Measurements from ENCODE around the gene CCDC187. TPM values are rescaled to one million over a fixed set of nuclear protein-coding genes. Genes with fewer than 3 reads are reported as not detected.
A peak's percentile ranks its signal among the peaks of the same experiment; 100 is the strongest.

The CCDC187 gene
- polyA plus RNA-seq, 4 donors, result 1.8 to 3.3 (median 2.2) TPM

- no peak for DNase-seq (ENCODE audit: low read depth in 4 of 4, low spot score in 3 of 4)
Measured at GRCh38 chr9:136286987-136287379, 16.9 kb downstream of the CCDC187 start.

GRCh38 chr9:136286359-136286986, 17.4 kb downstream of the CCDC187 start:
- no peak for DNase-seq (ENCODE audit: low read depth in 4 of 4, low spot score in 3 of 4)

- DNase-seq (ENCODE audit: low read depth in 4 of 4, low spot score in 3 of 4), result no peak
Measured at GRCh38 chr9:136285501-136286358, 18.2 kb downstream of the CCDC187 start.

GRCh38 chr9:136284951-136285350, 18.9 kb downstream of the CCDC187 start:
- no peak for DNase-seq (ENCODE audit: low read depth in 4 of 4, low spot score in 3 of 4)

- no peak for DNase-seq (ENCODE audit: low read depth in 4 of 4, low spot score in 3 of 4)
Measured at GRCh38 chr9:136284311-136284710, 19.6 kb downstream of the CCDC187 start.

GRCh38 chr9:136283291-136284235, 20.3 kb downstream of the CCDC187 start:
- DNase-seq (ENCODE audit: low read depth in 4 of 4, low spot score in 3 of 4), result peak in 2 of 4 donors; percentile 38 to 68

GRCh38 chr9:136282272-136282861, 21.5 kb downstream of the CCDC187 start:
- no peak for DNase-seq (ENCODE audit: low read depth in 4 of 4, low spot score in 3 of 4)

- no peak for DNase-seq (ENCODE audit: low read depth in 4 of 4, low spot score in 3 of 4)
Measured at GRCh38 chr9:136281421-136282271, 22.2 kb downstream of the CCDC187 start.

- no peak for DNase-seq (ENCODE audit: low read depth in 4 of 4, low spot score in 3 of 4)
Measured at GRCh38 chr9:136280535-136281315, 23.2 kb downstream of the CCDC187 start.

GRCh38 chr9:136279471-136279870, 24.4 kb downstream of the CCDC187 start:
- no peak for DNase-seq (ENCODE audit: low read depth in 4 of 4, low spot score in 3 of 4)

- DNase-seq (ENCODE audit: low read depth in 4 of 4, low spot score in 3 of 4), result no peak
Measured at GRCh38 chr9:136278894-136279293, 25.0 kb downstream of the CCDC187 start.

- no peak for DNase-seq (ENCODE audit: low read depth in 4 of 4, low spot score in 3 of 4)
Measured at GRCh38 chr9:136278221-136278620, 25.7 kb downstream of the CCDC187 start.

- no peak for DNase-seq (ENCODE audit: low read depth in 4 of 4, low spot score in 3 of 4)
Measured at GRCh38 chr9:136277746-136278145, 26.1 kb downstream of the CCDC187 start.

- no peak for DNase-seq (ENCODE audit: low read depth in 4 of 4, low spot score in 3 of 4)
Measured at GRCh38 chr9:136276716-136277115, 27.2 kb downstream of the CCDC187 start.

- no peak for DNase-seq (ENCODE audit: low read depth in 4 of 4, low spot score in 3 of 4)
Measured at GRCh38 chr9:136275655-136276429, 28.1 kb downstream of the CCDC187 start.

GRCh38 chr9:136274786-136275654, 28.9 kb downstream of the CCDC187 start:
- DNase-seq (ENCODE audit: low read depth in 4 of 4, low spot score in 3 of 4), result no peak

Data from right renal pelvis (tissue), 4 donors.